Measurements from ENCODE around the gene RGS5.
"Not testable (repeated sequence)": the region's sequence is repeated elsewhere in the genome, so short reads cannot be mapped to it uniquely, and the experiment has no call there.

DNA sequence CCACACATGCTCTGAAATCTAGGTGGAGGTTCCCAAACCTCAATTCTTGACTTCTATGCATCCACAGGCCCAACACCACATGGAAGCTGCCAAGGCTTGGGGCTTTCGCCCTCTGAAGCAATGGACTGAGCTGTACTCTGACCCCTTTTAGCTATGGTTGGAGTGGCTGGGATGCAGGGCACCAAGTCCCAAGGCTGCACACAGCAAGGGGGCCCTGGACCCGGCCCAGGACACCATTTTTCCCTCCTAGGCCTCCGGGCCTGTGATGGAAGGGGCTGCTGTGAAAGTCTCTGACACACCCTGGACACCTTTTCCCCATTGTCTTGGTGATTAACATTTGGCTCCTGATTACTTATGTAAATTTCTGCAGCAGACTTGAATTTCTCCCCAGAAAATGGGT lies 25.6 kb upstream of the RGS5 start:
- TF ChIP-seq, protein P1, sequence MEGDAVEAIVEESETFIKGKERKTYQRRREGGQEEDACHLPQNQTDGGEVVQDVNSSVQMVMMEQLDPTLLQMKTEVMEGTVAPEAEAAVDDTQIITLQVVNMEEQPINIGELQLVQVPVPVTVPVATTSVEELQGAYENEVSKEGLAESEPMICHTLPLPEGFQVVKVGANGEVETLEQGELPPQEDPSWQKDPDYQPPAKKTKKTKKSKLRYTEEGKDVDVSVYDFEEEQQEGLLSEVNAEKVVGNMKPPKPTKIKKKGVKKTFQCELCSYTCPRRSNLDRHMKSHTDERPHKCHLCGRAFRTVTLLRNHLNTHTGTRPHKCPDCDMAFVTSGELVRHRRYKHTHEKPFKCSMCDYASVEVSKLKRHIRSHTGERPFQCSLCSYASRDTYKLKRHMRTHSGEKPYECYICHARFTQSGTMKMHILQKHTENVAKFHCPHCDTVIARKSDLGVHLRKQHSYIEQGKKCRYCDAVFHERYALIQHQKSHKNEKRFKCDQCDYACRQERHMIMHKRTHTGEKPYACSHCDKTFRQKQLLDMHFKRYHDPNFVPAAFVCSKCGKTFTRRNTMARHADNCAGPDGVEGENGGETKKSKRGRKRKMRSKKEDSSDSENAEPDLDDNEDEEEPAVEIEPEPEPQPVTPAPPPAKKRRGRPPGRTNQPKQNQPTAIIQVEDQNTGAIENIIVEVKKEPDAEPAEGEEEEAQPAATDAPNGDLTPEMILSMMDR (conservative IDR thresholded peaks at IDR 0.05), result not testable (repeated sequence)
- not testable (repeated sequence) for TF ChIP-seq EZH2 (IDR thresholded peaks at IDR 0.05; ENCODE audit: low read depth)

All from PC-9 (cell line).